Transverse colon (tissue), 4 donors: ENCODE measurements around the gene MT1A. TPM values are rescaled to one million over a fixed set of nuclear protein-coding genes. Genes with fewer than 3 reads are reported as not detected.

Experiments
- DNase-seq: peaks from one replicate; pipeline ENCODE4 v3.0.0-alpha.2; 2019
- H3K27ac ChIP-seq, 4 donors: fragments of 200-600 bp; sonication (generic); 2 replicates each; pipeline ENCODE4 v1.5.1; 2016 to 2018; ENCODE audit warnings: inconsistent platforms in 4 of 4
- H3K27me3 ChIP-seq: fragments of 200-600 bp; sonication (generic); 2 replicates; pipeline ENCODE4 v1.5.1; 2017; ENCODE audit warnings: inconsistent platforms
- H3K36me3 ChIP-seq, 4 donors: fragments of 200-600 bp; sonication (generic); 2 replicates each; pipeline ENCODE4 v1.5.1; 2017 to 2019; ENCODE audit warnings: inconsistent platforms in 4 of 4
- H3K4me1 ChIP-seq, 4 donors: fragments of 200-600 bp; sonication (generic); 2 replicates each; pipeline ENCODE4 v1.5.1; 2017 to 2020; ENCODE audit warnings: inconsistent platforms in 4 of 4
- H3K4me3 ChIP-seq, 4 donors: fragments of 200-600 bp; sonication (generic); 1 replicate in 1 of 4; 2 replicates in 3 of 4; pipeline versions ENCODE4 v1.5.1 to v1.6.1; 2017 to 2019; ENCODE audit warnings: inconsistent platforms in 4 of 4
- H3K9me3 ChIP-seq, 2 donors: fragments of 200-600 bp; sonication (generic); 2 replicates each; pipeline ENCODE4 v1.5.1; 2017 to 2019; ENCODE audit warnings: inconsistent platforms in 2 of 2
- CTCF ChIP-seq, 5 experiments: fragments of 200-600 bp in 3 of 5; fragments of 450-650 bp in 2 of 5; sonication (generic) in 3 of 5; IDR thresholded peaks; 1 replicate in 2 of 5; 2 replicates in 3 of 5; pipeline ENCODE4 v1.5.1; 2016 to 2017; ENCODE audit warnings: antibody characterized with exemption in 5 of 5, inconsistent platforms in 3 of 5, mild to moderate bottlenecking in 2 of 5, moderate library complexity in 1 of 5
- EP300 ChIP-seq: sonication (generic); formaldehyde crosslinking; IDR thresholded peaks from one replicate; pipeline ENCODE4 v1.6.1; 2017; ENCODE audit warnings: antibody characterized with exemption, low read depth
- POLR2A ChIP-seq: fragments of 450-650 bp; IDR thresholded peaks from one replicate; pipeline ENCODE4 v1.6.1; 2016; ENCODE audit warnings: antibody characterized with exemption, mild to moderate bottlenecking, moderate library complexity
- POLR2AphosphoS5 ChIP-seq, 3 donors: sonication (generic); formaldehyde crosslinking; IDR thresholded peaks; one replicate each; pipeline ENCODE4 v1.6.1; 2016; ENCODE audit warnings: antibody characterized with exemption in 3 of 3
- WGBS, 2 donors: methylation state at CpG; one replicate each; pipeline ENCODE4 v1.1.5; 2018; ENCODE audit warnings: low coverage in 1 of 2; 5-methylcytosine and 5-hydroxymethylcytosine counted together
- in situ Hi-C, 4 donors: fragments of 200-750 bp; cut with MboI; loops; one replicate each; pipeline versions ENCODE4 v1.15.0 to v1.15.1; 2017; ENCODE audit warnings: low sequenced_read_pairs in 3 of 4, low pct_ligation_motif_present in 1 of 4, low pct_unique_long_range_greater_than_20kb in 1 of 4
- intact Hi-C: fragments of 100-400 bp; cut with DNase I; formaldehyde crosslinking; loops from one replicate; pipeline ENCODE4 v1.15.1; 2023; ENCODE audit warnings: low total_unique reads
- total RNA-seq, 4 donors: library from RNA; depleted of rRNA; stranded (reverse); fragments of >200 nt; gene quantifications; one replicate each; pipeline ENCODE4 v1.1.0, GENCODE V29; 2016

The MT1A gene
- total RNA-seq, 4 donors from 2014 or later = 4.4 to 35.2 (median 4.9) TPM; not detected in 1

- WGBS, 2 donors = 45 to 59% methylated on average over 3 of the region's 3 CpGs
- TF ChIP-seq CTCF (IDR thresholded peaks at IDR 0.05) = no peak
- TF ChIP-seq POLR2AphosphoS5 (IDR thresholded peaks at IDR 0.05) = no peak
- TF ChIP-seq POLR2A = no peak
- TF ChIP-seq EP300 = no peak
- intact Hi-C loops (no loop called here), in situ Hi-C loops (no loop called here)
- Histone ChIP-seq H3K36me3 (no peaks in the 10 kb centered on the region), H3K27me3 (peaks cover 35% of the 10 kb centered on the region), H3K27ac (no peak overlapping the region), H3K4me1 (peaks cover 0 to 10% (median 5%) of the 10 kb centered on the region in 4 donors), H3K4me3 (no peak overlapping the region), H3K9me3 (no peaks in the 10 kb centered on the region)
- no peak for DNase-seq
Observed at GRCh38 chr16:56649820-56650219, 11.4 kb downstream of the MT1A start.

GRCh38 chr16:56651586-56651985 is 13.1 kb downstream of the MT1A start, which contains the start of gene MT1B:
TSS of gene MT1B (plus strand) at chr16:56651886. CDS start at chr16:56651954, 68 bp downstream.
- TF ChIP-seq CTCF (IDR thresholded peaks at IDR 0.05) (no peak), POLR2AphosphoS5 (IDR thresholded peaks at IDR 0.05) (no peak), POLR2A (no peak), EP300 (no peak)
- H3K36me3 ChIP-seq = no peaks in the 10 kb centered on the region
- peaks cover 29% of the 10 kb centered on the region for H3K27me3 ChIP-seq
- H3K4me1 ChIP-seq = peaks cover 0 to 10% (median 5%) of the 10 kb centered on the region in 4 donors
- H3K27ac ChIP-seq = no peak within 1 kb of the TSS
- 80% methylated on average over 7 of the region's 7 CpGs; no CpG with 5 or more reads in 1 of the 2 donors for WGBS, 2 donors
- no peaks in the 10 kb centered on the region for H3K9me3 ChIP-seq
- H3K4me3 ChIP-seq = no peak within 1 kb of the TSS
- intact Hi-C loops (no loop called here), in situ Hi-C loops (no loop called here)
- no peak for DNase-seq

- Histone ChIP-seq H3K36me3 (no peaks in the 10 kb centered on the region), H3K27ac (no peak overlapping the region), H3K27me3 (peaks cover 19% of the 10 kb centered on the region), H3K4me3 (no peak overlapping the region), H3K9me3 (no peaks in the 10 kb centered on the region), H3K4me1 (peaks cover 0 to 9% (median 6%) of the 10 kb centered on the region in 4 donors)
- in situ Hi-C loops (no loop called here), intact Hi-C loops (no loop called here)
- 67% methylated on average over 1 of the region's 1 CpG; no CpG with 5 or more reads in 1 of the 2 donors for WGBS, 2 donors
- DNase-seq = no peak
- TF ChIP-seq POLR2A (no peak), EP300 (no peak), CTCF (IDR thresholded peaks at IDR 0.05) (no peak), POLR2AphosphoS5 (IDR thresholded peaks at IDR 0.05) (no peak)
Observed at GRCh38 chr16:56652600-56652999, 14.1 kb downstream of the MT1A start.

- intact Hi-C loops = no loop called here
- peaks cover 13% of the 10 kb centered on the region for H3K27me3 ChIP-seq
- H3K27ac ChIP-seq = no peak overlapping the region
- DNase-seq = no peak
- H3K4me1 ChIP-seq = peaks cover 3 to 11% (median 6%) of the 10 kb centered on the region in 4 donors
- H3K9me3 ChIP-seq = no peaks in the 10 kb centered on the region
- H3K36me3 ChIP-seq = no peaks in the 10 kb centered on the region
- 81 to 83% methylated on average over 4 to 7 of the region's 7 CpGs for WGBS, 2 donors
- TF ChIP-seq EP300 = no peak
- no peak for TF ChIP-seq POLR2AphosphoS5 (IDR thresholded peaks at IDR 0.05)
- no peak for TF ChIP-seq CTCF (IDR thresholded peaks at IDR 0.05)
- no peak for TF ChIP-seq POLR2A
- in situ Hi-C loops = no loop called here
- H3K4me3 ChIP-seq = no peak overlapping the region
Observed at GRCh38 chr16:56653218-56653617, 14.8 kb downstream of the MT1A start.
